SK-N-MC (cell line): ENCODE results near the gene SLC35F3.

Experiments
- EZH2 ChIP-seq: fragments of 200-600 bp; sonication (generic); IDR thresholded peaks from one replicate; pipeline ENCODE4 v1.6.1; 2017; ENCODE audit warnings: antibody characterized with exemption
- POLR2AphosphoS5 ChIP-seq: IDR thresholded peaks from 2 replicates; pipeline ENCODE4 v1.6.1; 2012; ENCODE audit warnings: mild to moderate bottlenecking, low read depth, low read length, borderline replicate concordance

DNA sequence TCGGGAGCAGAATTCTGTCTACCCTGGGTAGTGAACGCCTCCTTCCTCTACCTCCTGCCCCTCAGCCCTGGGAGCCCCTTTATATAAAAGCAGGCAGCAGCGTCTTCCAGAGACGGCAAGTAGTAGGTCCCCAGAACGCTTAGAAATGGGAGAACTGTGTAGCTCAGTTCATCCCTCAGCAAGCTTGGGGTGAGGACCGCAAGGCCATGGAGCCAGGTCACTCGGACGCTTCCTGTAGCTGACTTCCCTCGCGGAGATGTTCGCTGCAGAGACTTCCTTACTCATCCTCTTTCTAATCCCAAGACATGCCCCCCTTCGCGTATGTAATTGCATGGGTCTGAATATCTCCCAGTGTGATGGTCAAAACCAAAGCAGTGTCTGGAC lies 327.4 kb downstream of the SLC35F3 start:
- TF ChIP-seq POLR2AphosphoS5 (no peak), EZH2 (no peak)
